Adrenal gland (tissue), 5 donors: Measurements from ENCODE around the gene WDFY4.

Source experiments
- POLR2A ChIP-seq, 2 donors: fragments of 450-650 bp; IDR thresholded peaks; one replicate each; pipeline ENCODE4 v1.6.1; 2017; ENCODE audit warnings: antibody characterized with exemption in 2 of 2, mild to moderate bottlenecking in 2 of 2, moderate library complexity in 1 of 2
- TF ChIP-seq, protein P1 (sequence below), 6 experiments: fragments of 450-650 bp in 4 of 6; fragments of 200-600 bp in 2 of 6; sonication (generic) in 1 of 6; IDR thresholded peaks; 1 replicate in 5 of 6; 2 replicates in 1 of 6; pipeline versions ENCODE4 v1.5.1 to v1.8.0; 2016 to 2021; ENCODE audit warnings: antibody characterized with exemption in 6 of 6, mild to moderate bottlenecking in 2 of 6, moderate library complexity in 1 of 6
- donor health status: DM: no; HTN: no; CAD: no.

DNA sequence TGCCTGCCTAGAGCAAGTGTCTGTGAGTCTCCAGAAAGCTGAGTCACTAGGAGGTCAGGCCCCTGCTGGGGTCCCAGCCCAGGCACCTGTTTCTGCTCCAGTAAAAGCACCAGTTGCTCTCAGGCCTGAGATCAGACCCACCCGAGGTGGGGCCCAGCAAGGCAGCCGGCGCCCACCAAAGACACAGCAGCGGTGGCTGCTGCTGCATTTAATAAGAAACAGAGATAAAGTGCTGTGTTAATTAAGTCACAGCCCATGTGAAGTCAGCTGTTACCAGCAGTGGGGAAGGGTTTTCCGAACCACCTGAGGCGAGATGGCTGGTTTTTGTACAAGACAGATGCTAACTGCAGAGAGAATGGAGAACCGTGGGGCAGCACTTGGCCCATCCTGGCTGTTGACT, 267.0 kb downstream of the WDFY4 start:
- TF ChIP-seq POLR2A (IDR thresholded peaks at IDR 0.05), result no peak
- TF ChIP-seq, protein P1, sequence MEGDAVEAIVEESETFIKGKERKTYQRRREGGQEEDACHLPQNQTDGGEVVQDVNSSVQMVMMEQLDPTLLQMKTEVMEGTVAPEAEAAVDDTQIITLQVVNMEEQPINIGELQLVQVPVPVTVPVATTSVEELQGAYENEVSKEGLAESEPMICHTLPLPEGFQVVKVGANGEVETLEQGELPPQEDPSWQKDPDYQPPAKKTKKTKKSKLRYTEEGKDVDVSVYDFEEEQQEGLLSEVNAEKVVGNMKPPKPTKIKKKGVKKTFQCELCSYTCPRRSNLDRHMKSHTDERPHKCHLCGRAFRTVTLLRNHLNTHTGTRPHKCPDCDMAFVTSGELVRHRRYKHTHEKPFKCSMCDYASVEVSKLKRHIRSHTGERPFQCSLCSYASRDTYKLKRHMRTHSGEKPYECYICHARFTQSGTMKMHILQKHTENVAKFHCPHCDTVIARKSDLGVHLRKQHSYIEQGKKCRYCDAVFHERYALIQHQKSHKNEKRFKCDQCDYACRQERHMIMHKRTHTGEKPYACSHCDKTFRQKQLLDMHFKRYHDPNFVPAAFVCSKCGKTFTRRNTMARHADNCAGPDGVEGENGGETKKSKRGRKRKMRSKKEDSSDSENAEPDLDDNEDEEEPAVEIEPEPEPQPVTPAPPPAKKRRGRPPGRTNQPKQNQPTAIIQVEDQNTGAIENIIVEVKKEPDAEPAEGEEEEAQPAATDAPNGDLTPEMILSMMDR (IDR thresholded peaks at IDR 0.05), result no peak
